GM12878 (cell line): Measurements from ENCODE around the gene ADPRM.

Experiments used
- CHD4 ChIP-seq: fragments of 200-600 bp; sonication (generic); IDR thresholded peaks from 2 replicates; pipeline ENCODE4 v1.6.1; 2016; ENCODE audit warnings: mild to moderate bottlenecking
- ESRRA ChIP-seq: IDR thresholded peaks from 2 replicates; pipeline ENCODE4 v1.6.1; 2012; ENCODE audit warnings: mild to moderate bottlenecking, low read length, improper control_type of control experiment
- ETV6 ChIP-seq, 2 experiments: fragments of 450-650 bp in 1 of 2; IDR thresholded peaks in 1 of 2; conservative IDR thresholded peaks in 1 of 2; 2 replicates each; pipeline ENCODE4 v1.6.1; 2014; ENCODE audit warnings: antibody characterized with exemption in 1 of 2, borderline replicate concordance in 1 of 2, low read depth in 1 of 2, mild to moderate bottlenecking in 1 of 2, moderate library complexity in 1 of 2
- HCFC1 ChIP-seq: fragments of 150-350 bp; IDR thresholded peaks from 2 replicates; pipeline ENCODE4 v1.6.1; 2014; ENCODE audit warnings: low read length
- LARP7 ChIP-seq: fragments of 450-650 bp; IDR thresholded peaks from 2 replicates; pipeline ENCODE4 v1.6.1; 2017; ENCODE audit warnings: mild to moderate bottlenecking
- SMC3 ChIP-seq: IDR thresholded peaks from 2 replicates; pipeline ENCODE4 v1.6.1; 2011; ENCODE audit warnings: low read length, improper control_type of control experiment, borderline replicate concordance
- SP1 ChIP-seq: IDR thresholded peaks from one replicate; pipeline ENCODE4 v1.6.1; 2011; ENCODE audit warnings: low read depth, low read length
- SPI1 ChIP-seq: IDR thresholded peaks from 2 replicates; pipeline ENCODE4 v1.6.1; 2011; ENCODE audit warnings: low read depth, mild to moderate bottlenecking, low read length, moderate library complexity, borderline replicate concordance; ENCODE audit not compliant: insufficient read depth
- TAF1 ChIP-seq: IDR thresholded peaks from 2 replicates; pipeline ENCODE4 v1.6.1; 2011; ENCODE audit warnings: mild to moderate bottlenecking, low read depth, low read length, borderline replicate concordance
- YY1 ChIP-seq: IDR thresholded peaks from 2 replicates; pipeline ENCODE4 v1.6.1; 2011; ENCODE audit warnings: low read depth, mild to moderate bottlenecking, low read length
- ZNF274 ChIP-seq: IDR thresholded peaks from one replicate; pipeline ENCODE4 v1.8.0; 2011; ENCODE audit not compliant: insufficient read length, insufficient read depth
- TF ChIP-seq, protein P1 (sequence below), 3 experiments: IDR thresholded peaks in 2 of 3; conservative IDR thresholded peaks in 1 of 3; 2 replicates each; pipeline ENCODE4 v1.5.1; 2011; ENCODE audit warnings: low read depth in 3 of 3, low read length in 3 of 3, mild to moderate bottlenecking in 3 of 3, control low read depth in 2 of 3, moderate library complexity in 2 of 3, inconsistent platforms in 1 of 3, mixed read lengths in 1 of 3; ENCODE audit not compliant: control insufficient read depth in 2 of 3, insufficient read depth in 1 of 3; ENCODE audit errors: extremely low read depth in 1 of 3
- TF ChIP-seq, protein P2 (sequence below): fragments of 450-650 bp; formaldehyde crosslinking; IDR thresholded peaks from 2 replicates; pipeline ENCODE4 v1.4.0; 2020; ENCODE audit warnings: mild to moderate bottlenecking, moderate library complexity

DNA sequence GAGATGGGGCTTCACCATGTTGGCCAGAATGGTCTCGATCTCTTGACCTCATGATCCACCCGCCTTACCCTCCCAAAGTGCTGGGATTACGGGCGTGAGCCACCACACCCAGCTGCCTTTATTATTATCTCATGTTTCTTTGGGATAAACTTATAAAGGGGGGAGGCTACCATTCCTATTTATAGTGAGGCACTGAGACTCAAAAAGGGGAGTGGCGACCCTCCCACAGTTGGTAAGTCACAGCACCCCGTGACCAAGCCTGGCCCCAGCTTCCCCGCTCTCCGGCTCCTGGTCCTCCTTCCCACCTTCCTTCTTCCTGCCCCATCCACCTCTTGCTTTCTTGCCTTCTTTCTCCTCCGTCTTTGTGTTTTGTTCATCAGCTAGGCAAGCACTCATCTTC, 45.5 kb upstream of the ADPRM start:
- TF ChIP-seq LARP7 (no peak), ESRRA (no peak), HCFC1 (no peak), ETV6 (conservative IDR thresholded peaks at IDR 0.05 in 1 of 2, IDR thresholded peaks at IDR 0.05 in 1 of 2; ENCODE audit: borderline replicate concordance in 1 of 2, low read depth in 1 of 2) (no peak), CHD4 (no peak), TAF1 (no peak), SPI1 (no peak), SMC3 (no peak), SP1 (no peak), YY1 (no peak), ZNF274 (no peak)
- TF ChIP-seq, protein P1, sequence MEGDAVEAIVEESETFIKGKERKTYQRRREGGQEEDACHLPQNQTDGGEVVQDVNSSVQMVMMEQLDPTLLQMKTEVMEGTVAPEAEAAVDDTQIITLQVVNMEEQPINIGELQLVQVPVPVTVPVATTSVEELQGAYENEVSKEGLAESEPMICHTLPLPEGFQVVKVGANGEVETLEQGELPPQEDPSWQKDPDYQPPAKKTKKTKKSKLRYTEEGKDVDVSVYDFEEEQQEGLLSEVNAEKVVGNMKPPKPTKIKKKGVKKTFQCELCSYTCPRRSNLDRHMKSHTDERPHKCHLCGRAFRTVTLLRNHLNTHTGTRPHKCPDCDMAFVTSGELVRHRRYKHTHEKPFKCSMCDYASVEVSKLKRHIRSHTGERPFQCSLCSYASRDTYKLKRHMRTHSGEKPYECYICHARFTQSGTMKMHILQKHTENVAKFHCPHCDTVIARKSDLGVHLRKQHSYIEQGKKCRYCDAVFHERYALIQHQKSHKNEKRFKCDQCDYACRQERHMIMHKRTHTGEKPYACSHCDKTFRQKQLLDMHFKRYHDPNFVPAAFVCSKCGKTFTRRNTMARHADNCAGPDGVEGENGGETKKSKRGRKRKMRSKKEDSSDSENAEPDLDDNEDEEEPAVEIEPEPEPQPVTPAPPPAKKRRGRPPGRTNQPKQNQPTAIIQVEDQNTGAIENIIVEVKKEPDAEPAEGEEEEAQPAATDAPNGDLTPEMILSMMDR (IDR thresholded peaks at IDR 0.05 in 2 of 3, conservative IDR thresholded peaks at IDR 0.05 in 1 of 3; ENCODE audit: control insufficient read depth in 2 of 3, extremely low read depth in 1 of 3, insufficient read depth in 1 of 3, low read depth in 3 of 3, low read length in 3 of 3) = no peak
- TF ChIP-seq, protein P2, sequence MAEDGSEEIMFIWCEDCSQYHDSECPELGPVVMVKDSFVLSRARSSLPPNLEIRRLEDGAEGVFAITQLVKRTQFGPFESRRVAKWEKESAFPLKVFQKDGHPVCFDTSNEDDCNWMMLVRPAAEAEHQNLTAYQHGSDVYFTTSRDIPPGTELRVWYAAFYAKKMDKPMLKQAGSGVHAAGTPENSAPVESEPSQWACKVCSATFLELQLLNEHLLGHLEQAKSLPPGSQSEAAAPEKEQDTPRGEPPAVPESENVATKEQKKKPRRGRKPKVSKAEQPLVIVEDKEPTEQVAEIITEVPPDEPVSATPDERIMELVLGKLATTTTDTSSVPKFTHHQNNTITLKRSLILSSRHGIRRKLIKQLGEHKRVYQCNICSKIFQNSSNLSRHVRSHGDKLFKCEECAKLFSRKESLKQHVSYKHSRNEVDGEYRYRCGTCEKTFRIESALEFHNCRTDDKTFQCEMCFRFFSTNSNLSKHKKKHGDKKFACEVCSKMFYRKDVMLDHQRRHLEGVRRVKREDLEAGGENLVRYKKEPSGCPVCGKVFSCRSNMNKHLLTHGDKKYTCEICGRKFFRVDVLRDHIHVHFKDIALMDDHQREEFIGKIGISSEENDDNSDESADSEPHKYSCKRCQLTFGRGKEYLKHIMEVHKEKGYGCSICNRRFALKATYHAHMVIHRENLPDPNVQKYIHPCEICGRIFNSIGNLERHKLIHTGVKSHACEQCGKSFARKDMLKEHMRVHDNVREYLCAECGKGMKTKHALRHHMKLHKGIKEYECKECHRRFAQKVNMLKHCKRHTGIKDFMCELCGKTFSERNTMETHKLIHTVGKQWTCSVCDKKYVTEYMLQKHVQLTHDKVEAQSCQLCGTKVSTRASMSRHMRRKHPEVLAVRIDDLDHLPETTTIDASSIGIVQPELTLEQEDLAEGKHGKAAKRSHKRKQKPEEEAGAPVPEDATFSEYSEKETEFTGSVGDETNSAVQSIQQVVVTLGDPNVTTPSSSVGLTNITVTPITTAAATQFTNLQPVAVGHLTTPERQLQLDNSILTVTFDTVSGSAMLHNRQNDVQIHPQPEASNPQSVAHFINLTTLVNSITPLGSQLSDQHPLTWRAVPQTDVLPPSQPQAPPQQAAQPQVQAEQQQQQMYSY (CRISPR knock-in tag) = no peak
